BE2C (cell line): ENCODE measurements around the gene CCDC12.

Source experiments
- DNase-seq: peaks from one replicate; pipeline ENCODE4 v3.0.0-alpha.2; 2020
- H3K27me3 ChIP-seq: fragments of 250-450 bp; sonication (Bioruptor Pico); 2 replicates; pipeline ENCODE4 v1.5.1; 2020; ENCODE audit warnings: mild to moderate bottlenecking
- H3K36me3 ChIP-seq: fragments of 250-450 bp; sonication (Bioruptor Pico); 2 replicates; pipeline ENCODE4 v1.5.1; 2020; ENCODE audit warnings: mild to moderate bottlenecking
- H3K4me1 ChIP-seq: fragments of 250-450 bp; sonication (Bioruptor Pico); 2 replicates; pipeline ENCODE4 v1.5.1; 2020
- H3K4me3 ChIP-seq: 2 replicates; pipeline ENCODE4 v1.5.1; 2011; ENCODE audit warnings: low read depth, low read length
- H3K9me3 ChIP-seq: fragments of 250-450 bp; sonication (Bioruptor Pico); 2 replicates; pipeline ENCODE4 v1.5.1; 2020
- CTCF ChIP-seq: IDR thresholded peaks from 2 replicates; pipeline ENCODE4 v1.5.1; 2012; ENCODE audit warnings: mild to moderate bottlenecking, low read depth, low read length

The CCDC12 gene

DNA sequence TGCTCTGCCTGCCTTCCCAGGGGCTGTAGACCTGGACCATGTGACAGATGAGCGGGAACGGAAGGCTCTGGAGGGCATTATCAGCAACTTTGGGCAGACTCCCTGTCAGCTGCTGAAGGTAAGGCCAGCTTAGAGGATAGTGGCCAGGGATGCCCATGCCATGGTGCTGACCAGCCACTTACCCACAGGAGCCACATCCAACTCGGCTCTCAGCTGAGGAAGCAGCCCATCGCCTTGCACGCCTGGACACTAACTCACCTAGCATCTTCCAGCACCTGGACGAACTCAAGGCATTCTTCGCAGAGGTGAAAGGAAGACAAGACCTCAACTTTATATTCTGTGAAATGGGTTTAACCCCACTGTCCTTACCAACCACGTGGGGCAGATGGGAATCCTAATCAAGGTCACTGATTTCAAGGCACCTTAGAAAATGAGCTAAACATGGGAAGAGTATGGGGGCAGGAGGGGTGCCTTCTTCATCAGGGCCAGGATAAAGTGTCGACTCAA lies 29.7 kb upstream of the CCDC12 start:
- 0 out of 2 replicates have a peak, but pooled peaks cover 2% of the 10 kb centered on the region for H3K36me3 ChIP-seq
- H3K4me1 ChIP-seq, result no peaks in the 10 kb centered on the region
- TF ChIP-seq CTCF, result no peak
- H3K9me3 ChIP-seq, result no peaks in the 10 kb centered on the region
- H3K4me3 ChIP-seq, result no peak overlapping the region
- DNase-seq, result no peak
- H3K27me3 ChIP-seq, result no peaks in the 10 kb centered on the region

- no peak overlapping the region for H3K4me3 ChIP-seq
- no peaks in the 10 kb centered on the region for H3K9me3 ChIP-seq
- no peaks in the 10 kb centered on the region for H3K27me3 ChIP-seq
- DNase-seq, result no peak
- TF ChIP-seq CTCF, result no peak
- H3K36me3 ChIP-seq, result 0 out of 2 replicates have a peak, but pooled peaks cover 2% of the 10 kb centered on the region
- H3K4me1 ChIP-seq, result no peaks in the 10 kb centered on the region
These were observed 28.9 kb upstream of the CCDC12 start for GRCh38 chr3:47005212-47006144.

- H3K27me3 ChIP-seq, result no peaks in the 10 kb centered on the region
- H3K36me3 ChIP-seq, result 0 out of 2 replicates have a peak, but pooled peaks cover 2% of the 10 kb centered on the region
- no peak overlapping the region for H3K4me3 ChIP-seq
- no peaks in the 10 kb centered on the region for H3K9me3 ChIP-seq
- TF ChIP-seq CTCF, result no peak
- no peak for DNase-seq
- H3K4me1 ChIP-seq, result no peaks in the 10 kb centered on the region
These were observed 28.0 kb upstream of the CCDC12 start for GRCh38 chr3:47004369-47005211.

- TF ChIP-seq CTCF, result no peak
- H3K36me3 ChIP-seq, result 0 out of 2 replicates have a peak, but pooled peaks cover 2% of the 10 kb centered on the region
- H3K4me1 ChIP-seq, result no peaks in the 10 kb centered on the region
- DNase-seq, result no peak
- no peaks in the 10 kb centered on the region for H3K9me3 ChIP-seq
- no peak overlapping the region for H3K4me3 ChIP-seq
- no peaks in the 10 kb centered on the region for H3K27me3 ChIP-seq
These were observed 27.2 kb upstream of the CCDC12 start for GRCh38 chr3:47003461-47004368.

GRCh38 chr3:47003056-47003410 lies 26.5 kb upstream of the CCDC12 start:
- Histone ChIP-seq H3K27me3 (no peaks in the 10 kb centered on the region), H3K4me1 (no peaks in the 10 kb centered on the region), H3K4me3 (no peak overlapping the region), H3K36me3 (0 out of 2 replicates have a peak, but pooled peaks cover 2% of the 10 kb centered on the region), H3K9me3 (no peaks in the 10 kb centered on the region)
- no peak for DNase-seq
- no peak for TF ChIP-seq CTCF
